T-helper 1 cell treated with Interleukin-12 subunit alpha and Interleukin-12 subunit beta and Interleukin-4 antibody, amounts not matched to agents 30 μg/mL and 1 μg/mL, for 36 hours (primary cell): Measurements from ENCODE around the gene B4GALT3.

Experiments used
- H3K27ac Mint-ChIP-seq: one replicate; pipeline ENCODE4 v1.8.0; 2021; ENCODE audit warnings: mild to moderate bottlenecking, mixed read lengths
- H3K27me3 Mint-ChIP-seq: one replicate; pipeline ENCODE4 v1.8.0; 2021; ENCODE audit warnings: low read depth, mixed read lengths
- H3K36me3 Mint-ChIP-seq: one replicate; pipeline ENCODE4 v1.8.0; 2021; ENCODE audit warnings: low read depth, mixed read lengths
- H3K4me1 Mint-ChIP-seq: one replicate; pipeline ENCODE4 v1.8.0; 2021; ENCODE audit warnings: low read depth, mixed read lengths
- H3K4me3 Mint-ChIP-seq: one replicate; pipeline ENCODE4 v1.8.0; 2021; ENCODE audit warnings: mild to moderate bottlenecking, moderate library complexity, mixed read lengths
- H3K9me3 Mint-ChIP-seq: one replicate; pipeline ENCODE4 v1.8.0; 2021; ENCODE audit warnings: mixed read lengths

The B4GALT3 gene

GRCh38 chr1:161216945-161217712 lies 39.8 kb upstream of the B4GALT3 start:
- peaks cover 26% of the 10 kb centered on the region for H3K36me3 Mint-ChIP-seq
- no peaks in the 10 kb centered on the region for H3K9me3 Mint-ChIP-seq
- H3K4me3 Mint-ChIP-seq = no peak overlapping the region
- H3K27ac Mint-ChIP-seq = no peak overlapping the region
- H3K27me3 Mint-ChIP-seq = no peaks in the 10 kb centered on the region
- peaks cover 31% of the 10 kb centered on the region for H3K4me1 Mint-ChIP-seq

- peak within 1 kb of the TSS; percentile 12 for H3K4me3 Mint-ChIP-seq
- H3K4me1 Mint-ChIP-seq = peaks cover 29% of the 10 kb centered on the region
- peak within 1 kb of the TSS; percentile 52 for H3K27ac Mint-ChIP-seq
- H3K9me3 Mint-ChIP-seq = no peaks in the 10 kb centered on the region
- peaks cover 37% of the 10 kb centered on the region for H3K36me3 Mint-ChIP-seq
- no peaks in the 10 kb centered on the region for H3K27me3 Mint-ChIP-seq
These were observed 37.8 kb upstream of the B4GALT3 start, which contains the start of gene FCER1G for GRCh38 chr1:161215076-161215475. FCER1G (plus strand) TSS chr1:161215295; CDS start chr1:161215322, 27 bp downstream.

GRCh38 chr1:161214369-161214768 lies 37.1 kb upstream of the B4GALT3 start:
- peaks cover 44% of the 10 kb centered on the region for H3K36me3 Mint-ChIP-seq
- no peak overlapping the region for H3K4me3 Mint-ChIP-seq
- peak overlapping the region; percentile 12 for H3K27ac Mint-ChIP-seq
- no peaks in the 10 kb centered on the region for H3K9me3 Mint-ChIP-seq
- H3K4me1 Mint-ChIP-seq = peaks cover 35% of the 10 kb centered on the region
- H3K27me3 Mint-ChIP-seq = no peaks in the 10 kb centered on the region

- Mint-ChIP-seq H3K27me3 (no peaks in the 10 kb centered on the region), H3K36me3 (peaks cover 62% of the 10 kb centered on the region), H3K4me3 (no peak overlapping the region)
These were observed 32.6 kb upstream of the B4GALT3 start for GRCh38 chr1:161209790-161210409.

GRCh38 chr1:161207173-161207572 lies 29.9 kb upstream of the B4GALT3 start:
- Mint-ChIP-seq H3K9me3 (no peaks in the 10 kb centered on the region), H3K4me1 (peaks cover 40% of the 10 kb centered on the region), H3K27me3 (no peaks in the 10 kb centered on the region), H3K4me3 (no peak overlapping the region), H3K36me3 (peaks cover 59% of the 10 kb centered on the region), H3K27ac (no peak overlapping the region)

More at GRCh38 chr1:161209790-161210409, 32.6 kb upstream of the B4GALT3 start:
- H3K4me1 Mint-ChIP-seq = peaks cover 33% of the 10 kb centered on the region
- H3K27ac Mint-ChIP-seq = peak overlapping the region; percentile 27
- no peaks in the 10 kb centered on the region for H3K9me3 Mint-ChIP-seq

- Mint-ChIP-seq H3K4me3 (no peak overlapping the region), H3K27me3 (no peaks in the 10 kb centered on the region), H3K27ac (peak overlapping the region; percentile 38), H3K4me1 (peaks cover 43% of the 10 kb centered on the region), H3K36me3 (peaks cover 54% of the 10 kb centered on the region), H3K9me3 (no peaks in the 10 kb centered on the region)
These were observed 29.3 kb upstream of the B4GALT3 start for GRCh38 chr1:161206411-161207140.

GRCh38 chr1:161201836-161202712 lies 24.8 kb upstream of the B4GALT3 start, which contains the start of gene NDUFS2:
NDUFS2 (plus strand) TSS chr1:161202367; CDS start chr1:161202386, 19 bp downstream.
- H3K4me3 Mint-ChIP-seq = peak within 1 kb of the TSS; percentile 95
- H3K4me1 Mint-ChIP-seq = peaks cover 62% of the 10 kb centered on the region
- peaks cover 34% of the 10 kb centered on the region for H3K36me3 Mint-ChIP-seq
- peak within 1 kb of the TSS; percentile 96 for H3K27ac Mint-ChIP-seq
- no peaks in the 10 kb centered on the region for H3K27me3 Mint-ChIP-seq
- H3K9me3 Mint-ChIP-seq = no peaks in the 10 kb centered on the region

GRCh38 chr1:161200992-161201835 lies 23.9 kb upstream of the B4GALT3 start:
- H3K9me3 Mint-ChIP-seq = no peaks in the 10 kb centered on the region
- peaks cover 58% of the 10 kb centered on the region for H3K4me1 Mint-ChIP-seq
- peaks cover 28% of the 10 kb centered on the region for H3K36me3 Mint-ChIP-seq
- H3K27me3 Mint-ChIP-seq = no peaks in the 10 kb centered on the region
- H3K4me3 Mint-ChIP-seq = peak overlapping the region; percentile 95
- H3K27ac Mint-ChIP-seq = peak overlapping the region; percentile 96

- peaks cover 23% of the 10 kb centered on the region for H3K36me3 Mint-ChIP-seq
- no peaks in the 10 kb centered on the region for H3K27me3 Mint-ChIP-seq
- H3K9me3 Mint-ChIP-seq = no peaks in the 10 kb centered on the region
- H3K27ac Mint-ChIP-seq = peak overlapping the region; percentile 96
- peak overlapping the region; percentile 39 for H3K4me3 Mint-ChIP-seq
- H3K4me1 Mint-ChIP-seq = peaks cover 55% of the 10 kb centered on the region
These were observed 23.2 kb upstream of the B4GALT3 start for GRCh38 chr1:161200421-161200991.

GRCh38 chr1:161199506-161200139 lies 22.3 kb upstream of the B4GALT3 start:
- peak overlapping the region; percentile 96 for H3K27ac Mint-ChIP-seq
- H3K27me3 Mint-ChIP-seq = no peaks in the 10 kb centered on the region
- peak overlapping the region; percentile 39 for H3K4me3 Mint-ChIP-seq
- H3K4me1 Mint-ChIP-seq = peaks cover 56% of the 10 kb centered on the region
- peaks cover 19% of the 10 kb centered on the region for H3K36me3 Mint-ChIP-seq
- H3K9me3 Mint-ChIP-seq = no peaks in the 10 kb centered on the region

GRCh38 chr1:161198897-161199431 lies 21.7 kb upstream of the B4GALT3 start, which contains the start of gene ADAMTS4:
ADAMTS4 (minus strand) TSS chr1:161199054; CDS start chr1:161198627, 427 bp downstream.
- H3K4me3 Mint-ChIP-seq = peak within 1 kb of the TSS; percentile 3
- H3K36me3 Mint-ChIP-seq = peaks cover 13% of the 10 kb centered on the region
- H3K4me1 Mint-ChIP-seq = peaks cover 50% of the 10 kb centered on the region
- peak within 1 kb of the TSS; percentile 96 for H3K27ac Mint-ChIP-seq
- H3K9me3 Mint-ChIP-seq = no peaks in the 10 kb centered on the region
- H3K27me3 Mint-ChIP-seq = no peaks in the 10 kb centered on the region

GRCh38 chr1:161198194-161198896 lies 21.0 kb upstream of the B4GALT3 start:
- peaks cover 44% of the 10 kb centered on the region for H3K4me1 Mint-ChIP-seq
- no peaks in the 10 kb centered on the region for H3K9me3 Mint-ChIP-seq
- peak overlapping the region; percentile 55 for H3K27ac Mint-ChIP-seq
- peaks cover 8% of the 10 kb centered on the region for H3K36me3 Mint-ChIP-seq
- no peak overlapping the region for H3K4me3 Mint-ChIP-seq
- no peaks in the 10 kb centered on the region for H3K27me3 Mint-ChIP-seq
